ENCODE results near the gene MMP15.
"Not testable (repeated sequence)": the region's sequence is repeated elsewhere in the genome, so short reads cannot be mapped to it uniquely, and the experiment has no call there.

MMP15 gene

GRCh38 chr16:58049232-58050185 lies 24.0 kb downstream of the MMP15 start:
- no peak for DNase-seq

GRCh38 chr16:58051296-58051695 lies 25.7 kb downstream of the MMP15 start:
- DNase-seq, result no peak

GRCh38 chr16:58051821-58052603 lies 26.5 kb downstream of the MMP15 start:
- DNase-seq, result no peak

GRCh38 chr16:58053682-58054005 lies 28.1 kb downstream of the MMP15 start:
- no peak for DNase-seq

GRCh38 chr16:58054289-58054688 lies 28.7 kb downstream of the MMP15 start:
- no peak for DNase-seq

- no peak for DNase-seq
Measured at GRCh38 chr16:58056580-58056979, 31.0 kb downstream of the MMP15 start.

- no peak for DNase-seq
Measured at GRCh38 chr16:58057121-58057520, 31.6 kb downstream of the MMP15 start.

- no peak for DNase-seq
Measured at GRCh38 chr16:58057784-58058183, 32.2 kb downstream of the MMP15 start.

GRCh38 chr16:58062821-58063220 lies 37.3 kb downstream of the MMP15 start:
- DNase-seq, result no peak

- DNase-seq, result no peak
Measured at GRCh38 chr16:58063377-58064076, 38.0 kb downstream of the MMP15 start.

GRCh38 chr16:58070585-58070984 lies 45.0 kb downstream of the MMP15 start:
- no peak for DNase-seq

- not testable (repeated sequence) for DNase-seq
Measured at GRCh38 chr16:58072134-58072533, 46.6 kb downstream of the MMP15 start.

GRCh38 chr16:58073086-58073485 lies 47.5 kb downstream of the MMP15 start:
- DNase-seq, result not testable (repeated sequence)

- DNase-seq, result no peak
Measured at GRCh38 chr16:58074657-58075056, 49.1 kb downstream of the MMP15 start.

- no peak for DNase-seq
Measured at GRCh38 chr16:58076514-58076913, 51.0 kb downstream of the MMP15 start.

GRCh38 chr16:58077796-58078195 lies 52.2 kb downstream of the MMP15 start:
- no peak for DNase-seq

GRCh38 chr16:58080657-58081056 lies 55.1 kb downstream of the MMP15 start:
- not testable (repeated sequence) for DNase-seq

GRCh38 chr16:58082381-58082780 lies 56.8 kb downstream of the MMP15 start:
- DNase-seq, result no peak

- DNase-seq, result no peak
Measured at GRCh38 chr16:58084635-58085034, 59.1 kb downstream of the MMP15 start.

GRCh38 chr16:58085171-58085570 lies 59.6 kb downstream of the MMP15 start:
- no peak for DNase-seq

GRCh38 chr16:58085584-58086251 lies 60.2 kb downstream of the MMP15 start:
- DNase-seq, result no peak

- no peak for DNase-seq
Measured at GRCh38 chr16:58086381-58087208, 61.0 kb downstream of the MMP15 start.
